H1 (cell line): ENCODE measurements around the gene PCDHGA7.

Experiments used
- BRCA1 ChIP-seq: IDR thresholded peaks from 2 replicates; pipeline ENCODE4 v1.6.1; 2012; ENCODE audit warnings: low read depth, low read length, improper control_type of control experiment
- CTCF ChIP-seq, 3 experiments: IDR thresholded peaks; 1 replicate in 2 of 3; 2 replicates in 1 of 3; pipeline versions ENCODE4 v1.5.1 to v1.6.1; 2011; ENCODE audit warnings: low read length in 3 of 3, mild to moderate bottlenecking in 3 of 3, inconsistent platforms in 2 of 3, low read depth in 1 of 3, moderate library complexity in 1 of 3; ENCODE audit not compliant: insufficient read depth in 1 of 3; ENCODE audit errors: control extremely low read depth in 1 of 3
- EP300 ChIP-seq, 2 experiments: IDR thresholded peaks; 1 replicate in 1 of 2; 2 replicates in 1 of 2; pipeline ENCODE4 v1.6.1; 2011 to 2012; ENCODE audit warnings: low read depth in 2 of 2, low read length in 2 of 2, mild to moderate bottlenecking in 2 of 2, borderline replicate concordance in 1 of 2, inconsistent platforms in 1 of 2, moderate library complexity in 1 of 2
- JUND ChIP-seq: IDR thresholded peaks from 2 replicates; pipeline ENCODE4 v1.6.1; 2011; ENCODE audit warnings: mild to moderate bottlenecking, improper control_type of control experiment, low read length
- POLR2AphosphoS5 ChIP-seq: IDR thresholded peaks from 2 replicates; pipeline ENCODE4 v1.6.1; 2011; ENCODE audit warnings: low read depth, low read length
- SP2 ChIP-seq: IDR thresholded peaks from 2 replicates; pipeline ENCODE4 v1.6.1; 2012; ENCODE audit warnings: mild to moderate bottlenecking, low read length, inconsistent platforms
- SUZ12 ChIP-seq: fragments of 200-600 bp; sonication (generic); IDR thresholded peaks from 2 replicates; pipeline ENCODE4 v1.6.1; 2012; ENCODE audit warnings: mild to moderate bottlenecking, inconsistent platforms, low read length, moderate library complexity, mixed read lengths
- TF ChIP-seq, protein P1 (sequence below): IDR thresholded peaks from 2 replicates; pipeline ENCODE4 v1.6.1; 2012; ENCODE audit warnings: low read length, inconsistent platforms

DNA sequence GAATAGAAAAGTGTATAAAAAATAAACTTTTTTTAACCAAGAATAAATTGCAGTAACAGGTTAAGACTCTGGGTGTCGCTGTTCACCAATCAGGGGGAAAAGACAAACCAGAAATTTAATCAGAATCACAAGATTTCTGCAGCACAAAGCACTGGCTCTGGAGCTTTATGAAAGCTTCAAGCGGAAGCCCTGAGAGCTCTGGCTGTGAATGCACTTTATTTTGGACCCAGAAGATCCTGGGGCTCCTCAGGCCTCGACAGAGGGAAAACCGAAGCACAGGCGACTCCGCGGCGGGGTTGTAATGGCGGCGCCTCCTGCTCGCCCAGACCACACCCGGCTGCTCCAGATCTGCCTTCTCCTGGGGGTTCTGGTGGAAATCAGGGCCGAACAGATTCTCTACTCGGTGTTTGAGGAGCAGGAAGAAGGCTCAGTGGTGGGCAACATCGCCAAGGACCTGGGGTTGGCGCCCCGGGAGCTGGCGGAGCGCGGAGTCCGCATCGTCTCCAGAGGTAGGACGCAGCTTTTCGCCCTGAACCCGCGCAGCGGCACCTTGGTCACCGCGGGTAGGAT lies 27.6 kb upstream of the PCDHGA7 start, which contains the start of gene PCDHGA4:
- TF ChIP-seq POLR2AphosphoS5 = no peak
- TF ChIP-seq, protein P1, sequence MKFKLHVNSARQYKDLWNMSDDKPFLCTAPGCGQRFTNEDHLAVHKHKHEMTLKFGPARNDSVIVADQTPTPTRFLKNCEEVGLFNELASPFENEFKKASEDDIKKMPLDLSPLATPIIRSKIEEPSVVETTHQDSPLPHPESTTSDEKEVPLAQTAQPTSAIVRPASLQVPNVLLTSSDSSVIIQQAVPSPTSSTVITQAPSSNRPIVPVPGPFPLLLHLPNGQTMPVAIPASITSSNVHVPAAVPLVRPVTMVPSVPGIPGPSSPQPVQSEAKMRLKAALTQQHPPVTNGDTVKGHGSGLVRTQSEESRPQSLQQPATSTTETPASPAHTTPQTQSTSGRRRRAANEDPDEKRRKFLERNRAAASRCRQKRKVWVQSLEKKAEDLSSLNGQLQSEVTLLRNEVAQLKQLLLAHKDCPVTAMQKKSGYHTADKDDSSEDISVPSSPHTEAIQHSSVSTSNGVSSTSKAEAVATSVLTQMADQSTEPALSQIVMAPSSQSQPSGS = no peak
- no peak for TF ChIP-seq SP2
- TF ChIP-seq CTCF (IDR thresholded peaks at IDR 0.05; ENCODE audit: control extremely low read depth in 1 of 3, insufficient read depth in 1 of 3, low read depth in 1 of 3, low read length in 3 of 3) = peak in 2 of 3 experiments; percentile 34 to 39; a peak in 2 of 4 replicates
- TF ChIP-seq BRCA1 = no peak
- TF ChIP-seq SUZ12 = no peak
- TF ChIP-seq JUND = no peak
- TF ChIP-seq EP300 (IDR thresholded peaks at IDR 0.05; ENCODE audit: borderline replicate concordance in 1 of 2, low read depth in 2 of 2, low read length in 2 of 2) = no peak
